Natural killer cell (primary cell): Measurements from ENCODE around the gene S100A4. TPM values are rescaled to one million over a fixed set of nuclear protein-coding genes. Genes with fewer than 3 reads are reported as not detected.

Experiments
- ATAC-seq, 3 donors: fragments of 150-1000 bp in 2 of 3; fragments of 200-7000 bp in 1 of 3; cut with Tn5 transposase; 1 replicate in 1 of 3; 2 replicates in 2 of 3; pipeline ENCODE4 v1.10.0; 2021; ENCODE audit warnings: mild to moderate bottlenecking in 2 of 3, moderate library complexity in 2 of 3
- DNase-seq, 2 donors: peaks; one replicate each; pipeline versions ENCODE4 v3.0.0 to v3.0.0-alpha.2; 2013 to 2021; ENCODE audit warnings: mixed read lengths in 1 of 2
- H3K27ac ChIP-seq: one replicate; pipeline ENCODE4 v1.5.1; 2013; ENCODE audit warnings: mild to moderate bottlenecking, low read length
- H3K27me3 ChIP-seq: one replicate; pipeline ENCODE4 v1.6.1; 2013; ENCODE audit warnings: low read length; ENCODE audit not compliant: control insufficient read depth, insufficient read depth
- H3K36me3 ChIP-seq: one replicate; pipeline ENCODE4 v1.6.1; 2013; ENCODE audit warnings: low read length; ENCODE audit not compliant: control insufficient read depth, insufficient read depth
- H3K4me1 ChIP-seq: one replicate; pipeline ENCODE4 v1.6.1; 2013; ENCODE audit warnings: low read length; ENCODE audit not compliant: control insufficient read depth, insufficient read depth
- H3K4me3 ChIP-seq: one replicate; pipeline ENCODE4 v1.5.1; 2013; ENCODE audit warnings: low read length
- H3K9me3 ChIP-seq: one replicate; pipeline ENCODE4 v1.6.1; 2013; ENCODE audit warnings: low read length; ENCODE audit not compliant: control insufficient read depth, insufficient read depth
- H3K27ac Mint-ChIP-seq, 2 donors: one replicate each; pipeline ENCODE4 v1.8.0; 2022; ENCODE audit warnings: mild to moderate bottlenecking in 2 of 2, mixed read lengths in 2 of 2, moderate library complexity in 1 of 2
- H3K27me3 Mint-ChIP-seq, 2 donors: one replicate each; pipeline ENCODE4 v1.8.0; 2022; ENCODE audit warnings: low read depth in 2 of 2, mixed read lengths in 2 of 2
- H3K36me3 Mint-ChIP-seq: one replicate; pipeline ENCODE4 v1.8.0; 2022; ENCODE audit warnings: mixed read lengths
- H3K4me1 Mint-ChIP-seq, 2 donors: one replicate each; pipeline ENCODE4 v1.8.0; 2022; ENCODE audit warnings: mixed read lengths in 2 of 2
- H3K4me3 Mint-ChIP-seq: one replicate; pipeline ENCODE4 v1.8.0; 2022; ENCODE audit warnings: mild to moderate bottlenecking, moderate library complexity, mixed read lengths
- H3K9me3 Mint-ChIP-seq, 2 donors: one replicate each; pipeline ENCODE4 v1.8.0; 2022; ENCODE audit warnings: mixed read lengths in 2 of 2
- CTCF ChIP-seq: fragments of 200-600 bp; IDR thresholded peaks from one replicate; pipeline ENCODE4 v1.8.0; 2022; ENCODE audit warnings: antibody characterized with exemption
- WGBS: methylation state at CpG from one replicate; pipeline ENCODE4 v1.1.7; 2013; ENCODE audit warnings: missing lambda C conversion rate; ENCODE audit not compliant: insufficient coverage; 5-methylcytosine and 5-hydroxymethylcytosine counted together
- intact Hi-C: fragments of 100-400 bp; cut with micrococcal nuclease; formaldehyde crosslinking; loops from one replicate; pipeline ENCODE4 v1.14.2; 2022
- total RNA-seq, 4 donors: library from RNA; stranded (reverse); fragments of 120-200 nt in 1 of 4; gene quantifications; one replicate each; pipeline versions ENCODE4 v1.2.3 to v1.2.4, GENCODE V29; 2013 to 2022

Gene S100A4
- total RNA-seq, 3 donors from 2014 or later (not counting 1 experiment from before 2014, with no cell fraction given) = 509 to 689 (median 597) TPM

- ATAC-seq (no peak), DNase-seq (no peak)
- H3K4me3 ChIP-seq = no peak overlapping the region
- Mint-ChIP-seq H3K9me3 (no peaks in the 10 kb centered on the region), H3K4me3 (no peak overlapping the region), H3K36me3 (no peaks in the 10 kb centered on the region), H3K27ac (no peak overlapping the region), H3K27me3 (no peaks in the 10 kb centered on the region), H3K4me1 (no peaks in the 10 kb centered on the region)
- no peaks in the 10 kb centered on the region for H3K36me3 ChIP-seq
- H3K27ac ChIP-seq = no peak overlapping the region
- H3K27me3 ChIP-seq = no peaks in the 10 kb centered on the region
- no peaks in the 10 kb centered on the region for H3K4me1 ChIP-seq
- intact Hi-C loops = no loop called here
- no peak for TF ChIP-seq CTCF
- 100% methylated on average over 2 of the region's 3 CpGs for WGBS
- H3K9me3 ChIP-seq = no peaks in the 10 kb centered on the region
Measured at GRCh38 chr1:153557877-153558276, 12.3 kb upstream of the S100A4 start.

- Mint-ChIP-seq H3K9me3 (no peaks in the 10 kb centered on the region), H3K27ac (no peak overlapping the region), H3K36me3 (no peaks in the 10 kb centered on the region), H3K4me3 (no peak overlapping the region), H3K4me1 (no peaks in the 10 kb centered on the region), H3K27me3 (peaks cover 0 to under 1% of the 10 kb centered on the region in 2 donors)
- H3K27ac ChIP-seq = no peak overlapping the region
- no peak for DNase-seq
- WGBS = 100% methylated on average over 1 of the region's 1 CpG
- no peak overlapping the region for H3K4me3 ChIP-seq
- no peaks in the 10 kb centered on the region for H3K4me1 ChIP-seq
- ATAC-seq = no peak
- no peak for TF ChIP-seq CTCF
- intact Hi-C loops = no loop called here
- H3K27me3 ChIP-seq = no peaks in the 10 kb centered on the region
- H3K36me3 ChIP-seq = no peaks in the 10 kb centered on the region
- no peaks in the 10 kb centered on the region for H3K9me3 ChIP-seq
Measured at GRCh38 chr1:153556348-153556747, 10.7 kb upstream of the S100A4 start.

- H3K4me1 Mint-ChIP-seq = peaks cover 0 to 8% of the 10 kb centered on the region in 2 donors
- H3K27me3 Mint-ChIP-seq = peaks cover 0 to 8% of the 10 kb centered on the region in 2 donors
- H3K9me3 Mint-ChIP-seq = no peaks in the 10 kb centered on the region
- no peaks in the 10 kb centered on the region for H3K36me3 ChIP-seq
- H3K4me1 ChIP-seq = peaks cover 4% of the 10 kb centered on the region
- ATAC-seq (no peak), DNase-seq (no peak)
- H3K36me3 Mint-ChIP-seq = no peaks in the 10 kb centered on the region
- no peaks in the 10 kb centered on the region for H3K9me3 ChIP-seq
- 72% methylated on average over 2 of the region's 2 CpGs for WGBS
- H3K27ac ChIP-seq = no peak overlapping the region
- no peaks in the 10 kb centered on the region for H3K27me3 ChIP-seq
- intact Hi-C loops = no loop called here
- no peak overlapping the region for H3K4me3 Mint-ChIP-seq
- no peak for TF ChIP-seq CTCF
- H3K27ac Mint-ChIP-seq = no peak overlapping the region
- no peak overlapping the region for H3K4me3 ChIP-seq
Measured at GRCh38 chr1:153553830-153554541, 8.4 kb upstream of the S100A4 start.

- H3K27ac Mint-ChIP-seq = no peak overlapping the region
Measured at GRCh38 chr1:153553096-153553495, 7.5 kb upstream of the S100A4 start.

More at GRCh38 chr1:153553096-153553495, 7.5 kb upstream of the S100A4 start:
- DNase-seq (no peak), ATAC-seq (no peak)
- intact Hi-C loops = no loop called here
- TF ChIP-seq CTCF = no peak
- H3K4me3 ChIP-seq = no peak overlapping the region
- H3K27me3 ChIP-seq = no peaks in the 10 kb centered on the region
- H3K9me3 ChIP-seq = no peaks in the 10 kb centered on the region
- Mint-ChIP-seq H3K9me3 (no peaks in the 10 kb centered on the region), H3K36me3 (no peaks in the 10 kb centered on the region), H3K27me3 (peaks cover 0 to 8% of the 10 kb centered on the region in 2 donors), H3K4me3 (no peak overlapping the region), H3K4me1 (peaks cover 0 to 14% of the 10 kb centered on the region in 2 donors)
- H3K36me3 ChIP-seq = no peaks in the 10 kb centered on the region
- WGBS = 91% methylated on average over 12 of the region's 12 CpGs
- no peak overlapping the region for H3K27ac ChIP-seq
- peaks cover 7% of the 10 kb centered on the region for H3K4me1 ChIP-seq
